Hepatic stellate cell (primary cell): ENCODE data around the gene POFUT2.

ENCODE experiments used
- DNase-seq: peaks from one replicate; pipeline ENCODE4 v3.0.0; 2011; ENCODE audit warnings: low spot score

POFUT2 gene

DNA sequence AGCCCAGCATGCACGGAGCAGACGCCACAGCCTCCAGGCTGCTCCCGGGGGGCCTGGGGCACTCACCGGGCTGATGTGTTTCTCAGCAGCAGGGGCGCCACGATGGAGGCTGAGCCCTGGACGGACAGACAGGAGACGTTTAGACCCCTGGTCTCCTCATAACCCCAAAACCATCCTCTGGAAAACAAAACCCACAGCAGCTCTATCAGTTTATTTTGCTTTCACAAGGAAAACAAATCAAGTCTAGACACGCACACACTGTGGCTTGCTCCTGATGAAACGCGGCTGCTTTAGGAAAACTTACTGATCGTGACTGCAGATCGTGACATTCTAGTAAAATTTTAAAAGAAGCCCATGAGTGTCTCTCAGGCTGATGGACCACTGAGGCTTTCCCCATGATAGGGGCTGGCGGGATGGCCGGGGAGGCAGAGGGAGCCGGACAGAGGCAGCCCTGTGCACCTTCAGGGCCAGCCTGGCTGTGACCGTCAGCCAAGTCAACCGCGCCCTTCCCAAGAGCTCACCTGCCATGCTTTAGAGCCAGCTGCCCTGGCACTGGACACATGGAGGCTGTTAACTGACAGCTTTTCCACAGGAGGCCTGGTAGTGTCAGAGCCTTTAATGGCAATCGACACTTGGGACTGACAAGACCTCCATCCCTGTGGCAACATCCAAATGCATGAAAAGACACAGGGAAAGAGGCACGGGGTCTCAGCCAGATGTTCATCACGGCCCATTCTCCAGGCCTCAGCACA, 5.2 kb downstream of the POFUT2 start:
- no peak for DNase-seq

DNA sequence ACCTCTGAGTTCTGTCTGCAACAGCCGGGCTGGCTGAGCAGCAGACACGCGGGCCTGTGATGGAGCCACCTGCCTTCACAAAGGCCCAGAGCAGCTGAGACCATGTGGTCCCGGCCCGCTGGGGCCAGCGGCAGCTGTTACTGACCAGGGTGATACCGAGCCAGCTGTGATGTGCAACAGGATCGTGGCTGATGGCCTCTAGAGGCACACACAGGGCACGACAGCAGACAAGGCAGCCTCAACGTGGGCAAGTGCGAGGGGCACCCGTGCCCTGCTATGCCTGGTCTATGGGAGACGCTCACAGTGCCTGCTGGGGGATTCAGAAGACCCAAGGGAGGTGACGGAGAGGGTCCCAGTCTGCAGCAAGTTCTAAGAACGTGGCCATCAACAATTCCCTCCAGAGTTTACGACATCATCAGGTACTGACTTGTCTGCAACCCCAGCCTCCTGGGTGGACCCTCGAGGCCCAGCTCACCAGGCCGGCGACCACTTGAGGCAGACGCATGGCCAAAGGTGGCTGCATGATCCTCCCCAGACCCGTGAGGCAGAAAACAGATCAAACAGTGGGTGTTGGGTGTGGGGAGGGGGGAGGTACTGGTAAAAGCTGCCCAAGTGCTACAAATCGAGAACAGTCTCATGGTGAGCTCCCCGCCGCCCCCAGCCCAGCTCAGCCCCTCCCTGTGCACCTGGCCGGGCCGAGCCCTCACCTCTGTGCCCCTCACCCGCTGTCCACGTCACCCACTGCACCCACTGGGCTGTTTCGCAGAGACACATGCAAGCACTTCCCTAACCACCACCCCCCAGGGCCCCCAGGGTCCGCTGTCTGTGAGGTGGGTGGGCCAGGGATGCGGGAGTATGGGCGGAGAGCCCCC, 6.0 kb downstream of the POFUT2 start:
- DNase-seq = no peak

DNA sequence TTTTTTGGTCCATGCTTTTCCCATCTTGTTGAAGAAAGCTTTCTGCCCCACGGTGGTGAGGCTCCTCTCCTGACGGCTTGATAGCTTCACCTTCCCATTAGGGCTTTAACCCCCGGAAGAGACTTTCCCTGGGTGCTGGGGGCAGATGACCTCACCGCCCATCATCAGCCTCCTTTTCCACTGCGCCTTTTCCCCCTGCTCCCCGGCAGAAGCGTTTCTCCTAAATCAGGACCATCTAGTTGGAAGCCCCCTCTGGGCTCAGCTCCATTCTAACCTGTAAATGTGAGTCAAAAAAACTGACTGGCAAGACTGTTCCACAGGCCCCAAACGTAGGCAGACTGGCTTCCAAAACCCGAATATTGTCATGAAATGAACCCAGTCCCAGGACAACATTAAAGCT, 6.7 kb downstream of the POFUT2 start:
- no peak for DNase-seq

DNA sequence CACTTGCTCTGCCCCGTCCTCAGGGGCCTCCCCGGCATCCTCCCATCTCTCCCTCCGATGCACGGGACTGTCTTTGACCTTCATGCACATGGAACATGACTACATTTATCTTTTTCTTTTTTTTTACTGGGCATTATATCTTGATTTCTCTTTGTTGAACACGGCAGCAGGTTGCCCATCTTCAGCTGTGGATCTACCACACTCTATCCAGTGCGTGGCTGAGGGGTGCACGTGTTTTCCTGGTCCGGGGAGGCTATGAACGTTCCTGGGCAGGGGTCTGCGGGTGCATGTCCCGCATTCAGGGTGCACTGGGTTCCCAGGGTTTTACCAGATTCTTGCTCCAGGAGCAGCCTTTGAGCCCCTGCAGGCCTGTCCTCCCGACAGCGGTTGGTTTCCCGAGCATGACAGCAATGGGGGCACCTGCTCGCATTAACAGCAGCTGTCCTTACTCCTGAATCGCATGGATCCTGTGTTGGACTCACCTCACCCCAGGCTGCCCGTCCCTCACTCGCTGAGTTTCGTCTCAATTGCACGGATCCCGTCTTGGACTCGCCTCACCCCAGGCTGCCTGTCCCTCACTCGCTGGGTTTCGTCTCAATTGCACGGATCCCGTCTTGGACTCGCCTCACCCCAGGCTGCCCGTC, 7.4 kb downstream of the POFUT2 start:
- no peak for DNase-seq

DNA sequence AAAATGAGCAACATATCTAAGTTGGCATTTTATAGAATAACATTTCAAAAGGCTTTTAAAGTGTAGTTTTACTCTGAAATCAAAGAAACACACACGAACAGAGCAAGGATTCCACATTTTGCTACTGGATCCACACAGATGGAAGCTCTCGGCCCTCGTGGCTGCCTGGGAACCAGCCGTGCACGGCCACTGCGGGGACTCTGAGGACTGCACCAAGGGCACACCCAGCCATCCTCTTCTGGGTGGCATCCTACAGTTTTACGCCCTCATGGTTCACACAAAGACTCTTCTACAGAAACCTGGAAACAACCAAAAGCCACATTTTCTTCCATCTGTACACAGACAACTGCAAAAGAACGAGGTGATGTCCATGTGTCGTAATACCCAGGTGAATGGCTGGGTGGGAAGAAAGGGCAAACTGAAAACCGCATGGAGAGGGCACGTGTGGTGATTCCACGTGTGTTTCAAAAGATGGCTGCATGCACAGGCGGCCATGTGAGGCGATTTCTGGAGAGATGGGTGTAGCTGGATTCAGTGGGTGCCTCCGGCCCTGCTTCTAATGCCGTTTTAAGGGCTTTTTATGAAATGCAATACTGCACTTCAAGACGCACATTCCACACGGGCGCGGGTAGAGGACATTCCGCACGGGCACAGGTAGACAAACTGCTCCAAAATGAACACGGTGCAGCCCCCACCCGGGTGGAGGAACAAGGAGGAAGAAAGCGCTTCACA, 8.1 kb downstream of the POFUT2 start:
- DNase-seq = no peak

DNA sequence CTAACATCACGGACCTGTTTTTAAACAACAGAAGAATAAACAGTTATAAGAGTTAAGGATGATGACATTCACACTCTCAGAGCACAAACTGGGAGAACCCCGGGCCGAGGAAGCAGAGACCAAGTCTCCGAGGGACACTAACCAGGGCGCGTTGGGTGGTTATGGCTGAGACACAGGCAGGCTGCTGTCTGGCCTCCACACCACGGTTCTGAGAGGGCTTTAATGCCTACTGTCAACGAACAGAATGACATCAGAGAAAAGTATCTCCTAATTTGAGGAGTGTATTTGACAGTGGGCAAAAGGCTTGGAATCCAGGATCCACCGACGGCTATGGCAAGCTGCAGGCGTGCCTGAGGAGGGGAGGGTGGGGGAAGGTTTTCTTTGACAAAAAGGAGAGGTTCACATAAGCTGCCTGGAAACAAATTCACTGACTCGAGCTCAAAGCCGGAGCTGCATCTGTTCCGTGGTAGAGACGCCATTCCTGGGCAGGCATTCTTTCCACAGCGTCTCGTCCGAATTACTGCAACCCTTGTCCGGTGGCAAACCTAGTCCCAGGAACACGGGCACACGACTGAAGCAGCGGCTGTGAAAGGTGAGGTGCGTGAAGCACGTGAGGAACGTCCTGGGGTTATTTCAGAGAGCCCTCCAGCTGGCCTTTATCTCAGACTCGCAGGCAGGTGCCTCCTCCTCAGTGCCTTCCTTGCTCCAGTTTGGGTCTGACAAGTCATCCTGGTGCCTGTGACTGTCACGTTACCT, 9.4 kb downstream of the POFUT2 start:
- no peak for DNase-seq

DNA sequence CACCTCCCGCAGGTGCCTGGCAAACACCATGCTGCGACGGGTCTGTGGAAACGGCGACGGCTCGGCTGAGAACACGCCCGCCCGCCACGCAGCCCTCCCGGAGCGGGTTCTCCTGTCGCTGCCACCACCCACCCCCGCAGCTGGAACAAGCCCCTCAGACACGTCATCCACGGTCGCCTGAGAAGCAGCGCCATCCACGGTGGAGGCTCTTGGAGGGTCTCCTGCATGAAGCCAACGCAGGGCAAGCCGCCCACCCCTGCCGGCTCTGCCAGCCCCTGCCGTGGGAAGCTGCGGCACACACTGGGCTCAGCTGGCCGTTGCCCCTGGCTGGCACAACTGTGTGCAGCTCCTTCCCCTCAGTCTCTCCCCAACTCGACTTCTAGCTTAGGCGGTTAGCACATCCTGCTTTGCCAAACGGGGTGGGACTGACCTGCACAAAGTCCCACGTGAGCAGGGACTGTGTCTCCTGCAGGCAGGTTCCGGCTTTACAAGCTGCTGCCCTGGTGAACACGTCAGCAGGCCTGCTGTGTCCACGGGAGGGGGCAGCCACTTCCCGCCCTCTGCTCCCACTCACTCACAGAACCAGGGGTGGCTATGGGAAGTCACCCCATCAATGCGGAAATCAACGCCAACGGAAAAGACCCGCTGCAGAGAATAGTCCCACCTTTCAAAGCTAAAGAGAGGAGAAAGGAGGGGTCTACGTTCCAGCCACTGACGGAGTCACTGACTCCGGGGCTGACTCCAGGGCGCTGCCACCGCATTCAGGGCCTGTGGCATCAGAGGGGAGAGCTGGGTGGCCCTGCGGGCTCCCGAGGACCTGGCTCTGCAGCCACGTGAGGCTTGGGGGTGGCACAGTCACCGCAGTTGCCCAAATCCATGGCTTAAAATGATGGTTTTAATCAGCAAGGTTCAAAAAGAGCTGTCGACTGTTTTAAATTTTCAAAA, 10.3 kb downstream of the POFUT2 start:
- DNase-seq = no peak

DNA sequence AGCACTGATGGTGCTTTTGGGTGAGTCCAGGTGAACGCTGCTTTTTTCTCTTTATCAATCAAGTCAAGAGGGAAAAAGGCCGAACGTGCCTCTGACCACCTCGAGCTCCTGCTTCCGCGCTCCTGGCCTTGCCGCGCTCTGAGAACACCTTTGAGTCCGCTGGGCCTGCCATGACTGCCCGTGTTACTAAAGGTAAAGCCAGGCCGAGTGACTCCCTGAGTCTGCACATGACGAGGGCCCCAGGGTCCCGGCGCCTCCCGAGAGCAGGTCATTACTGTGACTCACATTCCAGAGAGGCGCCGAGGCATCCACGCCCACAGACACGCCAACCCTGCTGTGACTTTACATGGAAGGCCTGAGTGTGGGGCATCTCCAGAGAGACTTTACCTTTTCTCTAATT, 11.1 kb downstream of the POFUT2 start:
- no peak for DNase-seq

DNA sequence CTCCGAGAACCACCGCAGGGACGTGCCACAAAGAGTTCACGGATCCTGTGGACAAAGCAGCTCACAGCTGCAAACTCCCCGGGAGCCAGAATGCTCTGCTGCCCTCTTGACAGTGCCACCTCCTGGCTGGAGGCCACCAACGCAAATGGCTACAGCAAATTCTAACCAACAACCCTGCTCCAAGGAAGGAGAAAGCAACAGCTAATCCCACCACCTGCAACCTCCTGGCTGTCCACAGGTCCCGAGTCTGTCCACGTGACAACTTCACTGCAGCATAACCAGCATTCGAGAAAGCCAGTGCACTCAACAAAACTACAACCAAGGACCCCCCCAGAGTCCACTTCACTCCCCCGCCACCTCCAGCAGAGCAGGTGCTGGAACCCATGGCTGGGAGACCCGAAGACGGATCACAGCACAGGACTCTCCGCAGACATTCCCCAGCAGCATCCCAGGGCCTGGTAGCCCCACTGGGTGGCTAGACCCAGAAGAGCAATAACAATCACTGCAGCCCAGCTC, 17.3 kb downstream of the POFUT2 start:
- no peak for DNase-seq

DNA sequence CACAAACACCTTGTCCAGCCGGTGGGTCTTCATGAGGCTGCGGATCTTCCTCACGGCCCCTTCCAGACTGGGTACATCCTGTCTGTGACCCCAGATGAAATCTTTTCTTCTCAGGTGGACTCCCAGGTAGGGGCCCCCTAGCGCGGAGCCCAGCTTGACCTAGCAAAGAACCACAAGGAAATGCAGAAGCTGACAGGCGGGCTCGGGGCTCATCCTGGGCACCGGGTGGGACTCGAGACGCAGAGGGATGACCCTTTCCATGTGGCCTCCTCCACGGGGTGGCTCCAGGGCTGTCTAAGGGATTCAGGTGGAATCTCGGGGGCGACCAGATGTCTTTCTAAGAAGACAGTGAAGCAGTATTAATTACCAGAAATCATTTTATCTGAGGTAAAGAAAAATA, 17.8 kb downstream of the POFUT2 start:
- DNase-seq = no peak

DNA sequence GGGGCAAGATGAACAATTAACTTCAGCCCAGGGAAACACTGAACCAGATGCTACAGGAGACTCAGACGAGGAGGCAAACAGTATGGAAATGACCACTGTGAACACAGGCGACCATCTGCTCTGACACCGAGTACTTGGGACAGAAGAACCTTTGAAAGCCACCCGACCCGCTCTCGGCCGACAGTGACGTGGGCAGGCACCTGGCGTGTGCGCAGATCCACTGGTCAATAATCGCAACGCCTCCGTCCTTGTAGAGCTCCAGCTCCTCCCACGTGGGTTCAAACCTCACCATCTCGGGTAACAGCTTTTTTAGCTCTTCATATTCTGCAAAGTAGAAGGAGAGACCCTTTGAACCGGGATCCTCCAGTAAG, 20.3 kb downstream of the POFUT2 start:
- DNase-seq = no peak

DNA sequence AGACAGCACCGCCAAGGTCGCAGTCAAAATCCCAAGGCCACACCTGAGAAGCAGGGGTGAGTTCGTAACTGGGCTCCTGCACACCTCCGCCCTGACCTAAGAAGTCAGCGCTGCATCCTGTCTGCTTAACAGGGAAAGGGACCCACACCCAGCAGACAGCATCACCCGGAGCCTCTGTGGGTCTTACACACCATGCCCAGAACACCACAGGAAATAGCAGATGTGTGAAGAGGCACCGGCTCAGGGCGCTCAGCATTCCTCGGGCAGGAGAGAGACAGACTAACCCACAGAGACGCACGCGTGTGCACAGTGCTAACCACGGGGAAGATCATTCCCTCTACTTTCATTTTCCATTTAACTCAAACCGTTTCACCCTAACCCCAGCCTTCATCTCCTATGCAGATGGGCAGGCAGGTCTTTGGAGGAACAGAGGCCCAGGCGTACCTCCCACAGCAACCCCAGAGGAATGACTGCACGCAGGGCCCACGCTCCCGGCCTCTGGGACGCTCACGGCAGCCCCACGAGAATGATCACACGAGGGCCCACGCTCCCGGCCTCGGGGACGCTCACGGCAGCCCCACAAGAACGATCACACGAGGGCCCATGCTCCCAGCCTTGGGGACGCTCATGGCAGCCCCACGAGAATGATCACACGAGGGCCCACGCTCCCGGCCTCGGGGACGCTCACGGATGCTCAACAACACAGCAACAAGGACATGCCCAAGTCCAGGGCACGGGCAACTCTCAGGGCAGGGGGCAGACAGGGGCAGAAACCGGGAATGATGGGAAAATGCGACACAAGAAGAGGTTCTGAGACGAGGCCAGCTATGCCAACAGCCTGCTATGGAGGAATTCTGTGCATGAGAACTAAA, 20.9 kb downstream of the POFUT2 start:
- DNase-seq = no peak

DNA sequence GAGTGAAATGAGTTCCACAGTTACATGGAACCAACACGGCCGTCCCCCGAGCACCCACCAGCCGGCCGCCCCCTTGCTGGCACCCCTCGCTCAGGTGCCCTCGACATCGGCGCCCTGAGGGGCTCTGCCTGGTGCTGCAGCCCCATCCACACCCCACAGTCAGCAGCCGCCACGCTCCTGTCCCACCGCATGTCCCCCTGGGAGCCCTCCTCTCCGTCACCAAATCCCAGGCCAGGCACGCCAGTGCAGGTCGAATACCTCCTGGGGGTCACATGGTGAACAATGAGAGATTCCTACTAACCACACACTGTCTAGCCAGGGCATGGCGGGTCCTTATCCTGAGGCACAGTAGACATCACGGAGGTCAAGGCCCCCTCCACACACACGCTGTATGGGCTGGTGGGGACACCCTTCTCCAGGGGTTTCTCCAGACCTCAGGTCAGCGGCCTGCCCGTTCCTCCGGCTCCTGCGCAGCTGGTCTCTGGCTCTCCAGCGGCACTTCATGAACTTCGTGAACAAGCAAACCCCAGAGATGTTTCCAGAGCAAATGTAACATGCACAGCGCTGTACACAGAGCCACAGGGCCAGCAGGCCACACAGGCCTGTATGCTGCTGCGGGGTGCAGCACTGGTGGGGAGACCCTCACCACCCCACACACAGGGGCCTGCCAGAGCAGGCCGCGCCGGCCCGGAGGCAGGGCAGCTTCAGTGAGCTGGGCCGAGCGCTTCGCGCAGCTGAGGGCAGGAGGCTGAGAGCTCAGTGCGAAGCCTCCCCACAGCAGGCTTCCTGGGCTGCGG, 21.8 kb downstream of the POFUT2 start:
- no peak for DNase-seq

DNA sequence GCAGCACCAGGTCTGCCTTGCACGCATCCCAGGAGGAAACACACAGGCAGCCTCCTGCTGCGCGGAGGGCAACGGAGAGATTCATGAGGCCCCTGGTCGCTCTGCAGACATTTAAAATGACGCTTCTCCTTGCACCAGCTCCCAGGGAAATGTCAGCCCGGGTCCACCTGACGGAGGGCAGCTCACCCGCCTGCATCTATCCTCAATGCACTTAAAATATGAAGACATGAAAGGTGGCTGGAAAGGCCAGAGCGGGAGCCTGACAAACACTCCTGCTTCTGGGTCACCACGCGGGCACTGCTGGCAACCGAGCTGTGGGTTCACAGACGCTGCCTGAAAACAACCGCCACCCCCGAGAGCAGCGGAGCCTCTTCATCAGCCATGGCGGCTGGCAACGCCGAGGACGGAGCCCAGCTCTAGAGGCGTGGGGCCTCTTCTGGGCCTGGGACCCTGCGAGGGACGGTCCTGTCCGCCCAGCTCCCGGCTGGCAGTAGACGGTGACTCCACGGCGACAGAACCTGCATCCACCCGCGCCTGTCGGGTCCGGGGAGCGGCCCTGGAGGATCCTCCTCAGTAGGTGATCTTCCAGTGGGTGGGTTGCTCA, 22.7 kb downstream of the POFUT2 start:
- no peak for DNase-seq

DNA sequence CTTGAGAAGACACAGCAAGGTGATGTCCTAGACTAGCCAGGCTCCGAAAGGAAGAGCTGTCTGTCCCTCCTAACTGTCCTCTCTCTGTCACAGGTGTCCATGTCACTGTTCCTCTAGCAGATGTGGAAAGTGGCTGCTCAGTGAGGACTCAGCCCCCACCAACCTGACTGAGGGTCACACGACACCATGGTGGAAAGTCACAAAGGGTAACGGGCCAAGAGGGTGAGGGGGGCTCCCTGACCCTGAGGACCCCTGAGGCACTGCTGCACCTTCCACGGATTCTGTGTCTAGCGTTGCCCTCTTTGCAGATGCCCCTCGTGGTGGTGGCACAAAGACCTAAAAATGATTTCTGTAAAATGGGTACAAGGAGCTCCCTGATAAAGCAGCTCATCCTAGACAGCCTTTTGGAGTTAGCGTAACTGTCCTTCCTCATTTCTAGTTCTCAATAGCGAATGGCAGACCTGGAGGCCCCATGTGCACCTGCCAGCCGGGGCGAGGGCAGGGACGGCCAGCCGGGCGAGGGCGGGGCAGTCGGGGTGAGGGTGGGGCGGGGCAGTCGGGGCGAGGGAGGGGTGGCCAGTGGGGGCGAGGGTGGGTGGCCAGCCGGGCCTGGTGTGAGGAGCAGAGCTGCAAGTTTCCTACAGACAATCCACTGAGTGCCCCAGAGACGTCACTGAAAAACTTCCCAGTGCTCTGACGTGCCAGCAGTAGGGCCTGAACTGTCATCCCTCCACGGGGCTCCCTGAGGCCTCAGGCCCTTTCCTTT, 23.4 kb downstream of the POFUT2 start:
- no peak for DNase-seq

DNA sequence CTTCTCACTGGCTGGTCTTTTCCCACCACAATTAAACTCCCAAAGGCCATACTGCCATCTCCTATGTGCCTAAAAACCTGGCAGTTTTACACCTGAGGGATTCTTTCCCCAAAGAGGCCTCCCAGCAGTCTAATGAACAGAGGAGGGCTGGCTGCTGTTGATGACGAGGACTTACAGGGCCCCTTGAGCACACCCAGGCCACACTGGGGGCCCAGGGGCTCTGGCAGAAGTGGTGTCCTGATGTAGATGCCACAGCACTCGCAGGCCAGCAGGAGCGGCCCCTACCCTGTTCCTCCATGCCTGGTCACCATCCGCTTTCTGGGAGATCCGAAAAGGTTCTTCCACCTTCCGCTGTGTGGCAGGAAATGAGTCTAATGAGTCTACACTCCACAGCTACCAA, 24.2 kb downstream of the POFUT2 start:
- no peak for DNase-seq

DNA sequence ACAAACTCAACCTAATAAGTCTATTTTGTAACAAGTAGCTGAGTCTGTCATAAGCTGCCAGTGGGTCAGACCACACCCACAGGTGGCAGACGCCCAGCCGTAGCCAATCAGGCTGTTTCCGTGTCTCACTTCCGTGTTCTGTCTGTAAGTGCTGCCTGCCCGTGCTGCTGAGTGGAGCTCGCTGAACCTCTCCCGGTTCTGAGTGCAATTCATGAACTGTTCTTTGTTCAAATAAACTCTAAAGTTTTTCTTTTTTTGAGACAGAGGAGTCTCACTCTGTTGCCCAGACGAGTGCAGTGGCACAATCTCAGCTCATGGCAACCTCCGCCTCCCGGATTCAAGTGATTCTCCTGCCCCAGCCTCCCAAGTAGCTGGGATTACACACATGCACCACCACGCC, 25.1 kb downstream of the POFUT2 start:
- no peak for DNase-seq
